MM.1S (cell line): ENCODE measurements around the gene MRPS30.
"Not testable (repeated sequence)": the region's sequence is repeated elsewhere in the genome, so short reads cannot be mapped to it uniquely, and the experiment has no call there.

Experiments used
- DNase-seq: peaks from one replicate; pipeline ENCODE4 v3.0.0-alpha.2; 2015
- H2AFZ ChIP-seq: fragments of 300-600 bp; sonication (generic); 2 replicates; pipeline ENCODE4 v1.6.0; 2016; ENCODE audit warnings: antibody characterized with exemption, low read length
- H3F3A ChIP-seq: fragments of 300-600 bp; sonication (generic); 2 replicates; pipeline ENCODE4 v1.6.1; 2016; ENCODE audit warnings: mild to moderate bottlenecking, antibody characterized with exemption, low read length, moderate library complexity, mixed read lengths; ENCODE audit not compliant: insufficient read depth
- H3K27ac ChIP-seq: fragments of 300-600 bp; sonication (generic); 2 replicates; pipeline ENCODE4 v1.5.1; 2016; ENCODE audit warnings: mild to moderate bottlenecking, low read length
- H3K27me3 ChIP-seq: fragments of 300-600 bp; sonication (generic); replicated peaks from 2 replicates; pipeline ENCODE4 v1.6.0; 2016; ENCODE audit warnings: low read length; ENCODE audit not compliant: insufficient read depth
- H3K36me3 ChIP-seq: fragments of 300-600 bp; sonication (generic); replicated peaks from 2 replicates; pipeline ENCODE4 v1.6.1; 2016; ENCODE audit warnings: mild to moderate bottlenecking, low read length, mixed read lengths; ENCODE audit not compliant: insufficient read depth
- H3K4me1 ChIP-seq: fragments of 300-600 bp; sonication (generic); 2 replicates; pipeline ENCODE4 v1.6.1; 2016; ENCODE audit warnings: low read length, mixed read lengths
- H3K4me2 ChIP-seq: fragments of 300-600 bp; sonication (generic); 2 replicates; pipeline ENCODE4 v1.6.0; 2016; ENCODE audit warnings: low read depth, low read length
- H3K4me3 ChIP-seq: fragments of 300-600 bp; sonication (generic); 2 replicates; pipeline ENCODE4 v1.5.1; 2016; ENCODE audit warnings: low read length, mixed read lengths
- H3K79me2 ChIP-seq: fragments of 300-600 bp; sonication (generic); 2 replicates; pipeline ENCODE4 v1.6.1; 2016; ENCODE audit warnings: mixed run types, low read length, mixed read lengths
- H3K9ac ChIP-seq: fragments of 300-600 bp; sonication (generic); 2 replicates; pipeline ENCODE4 v1.6.1; 2016; ENCODE audit warnings: low read length, mixed read lengths
- H3K9me2 ChIP-seq: fragments of 300-600 bp; sonication (generic); replicated peaks from 2 replicates; pipeline ENCODE4 v1.6.1; 2016; ENCODE audit warnings: mild to moderate bottlenecking, low read length, mixed read lengths; ENCODE audit not compliant: insufficient read depth
- H3K9me3 ChIP-seq: fragments of 300-600 bp; sonication (generic); replicated peaks from 2 replicates; pipeline ENCODE4 v1.6.1; 2016; ENCODE audit warnings: mild to moderate bottlenecking, low read length, mixed read lengths; ENCODE audit not compliant: insufficient read depth
- H4K20me1 ChIP-seq: fragments of 300-600 bp; sonication (generic); 2 replicates; pipeline ENCODE4 v1.6.1; 2016; ENCODE audit warnings: mild to moderate bottlenecking, low read length, moderate library complexity, mixed read lengths; ENCODE audit not compliant: insufficient read depth
- CTCF ChIP-seq: fragments of 300-600 bp; sonication (generic); IDR thresholded peaks from 2 replicates; pipeline ENCODE4 v1.5.1; 2016; ENCODE audit warnings: antibody characterized with exemption, low read length, mixed read lengths
- EZH2 ChIP-seq: fragments of 300-600 bp; sonication (generic); optimal IDR thresholded peaks from 2 replicates; pipeline ENCODE3; 2017; ENCODE audit warnings: low read depth, mild to moderate bottlenecking, antibody characterized with exemption, low read length, mixed read lengths
- EZH2phosphoT487 ChIP-seq: fragments of 300-600 bp; sonication (generic); IDR thresholded peaks from 2 replicates; pipeline ENCODE4 v1.6.1; 2018; ENCODE audit warnings: antibody characterized with exemption, low read length

The MRPS30 gene

GRCh38 chr5:44814761-44815160 is 6.0 kb downstream of the MRPS30 start:
- H3K9ac ChIP-seq: no peak overlapping the region
- H3K79me2 ChIP-seq: peaks cover 59% of the 10 kb centered on the region

GRCh38 chr5:44821164-44821563 is 12.4 kb downstream of the MRPS30 start:
- Histone ChIP-seq H2AFZ (no peak overlapping the region), H3K27me3 (no peaks in the 10 kb centered on the region), H3K9me2 (no peaks in the 10 kb centered on the region), H3K27ac (no peak overlapping the region), H3F3A (no peaks in the 10 kb centered on the region), H3K9ac (no peak overlapping the region), H3K36me3 (peaks cover 20% of the 10 kb centered on the region), H3K9me3 (no peaks in the 10 kb centered on the region), H3K4me3 (no peak overlapping the region), H4K20me1 (no peaks in the 10 kb centered on the region), H3K4me2 (no peak overlapping the region), H3K79me2 (0 out of 2 replicates have a peak, but pooled peaks cover 2% of the 10 kb centered on the region), H3K4me1 (no peaks in the 10 kb centered on the region)
- DNase-seq: no peak
- TF ChIP-seq EZH2 (no peak), EZH2phosphoT487 (no peak), CTCF (no peak)

More at GRCh38 chr5:44814761-44815160, 6.0 kb downstream of the MRPS30 start:
- no peaks in the 10 kb centered on the region for H3F3A ChIP-seq
- no peak overlapping the region for H3K4me2 ChIP-seq
- 0 out of 2 replicates have a peak, but pooled peaks cover 9% of the 10 kb centered on the region for H3K4me1 ChIP-seq
- no peak overlapping the region for H3K27ac ChIP-seq
- TF ChIP-seq EZH2phosphoT487 (no peak), CTCF (no peak), EZH2 (no peak)
- H3K9me2 ChIP-seq: no peaks in the 10 kb centered on the region
- H4K20me1 ChIP-seq: no peaks in the 10 kb centered on the region
- H3K36me3 ChIP-seq: peaks cover 47% of the 10 kb centered on the region
- H3K27me3 ChIP-seq: no peaks in the 10 kb centered on the region
- no peak overlapping the region for H3K4me3 ChIP-seq
- no peak for DNase-seq
- no peak overlapping the region for H2AFZ ChIP-seq
- H3K9me3 ChIP-seq: no peaks in the 10 kb centered on the region

GRCh38 chr5:44824662-44825061 is 15.9 kb downstream of the MRPS30 start:
- not testable (repeated sequence) for H3K4me2 ChIP-seq, H3K27ac ChIP-seq, DNase-seq, H3K27me3 ChIP-seq, H3K9me3 ChIP-seq, H3K9ac ChIP-seq, H3K79me2 ChIP-seq, H3F3A ChIP-seq, H3K4me3 ChIP-seq, H4K20me1 ChIP-seq, H3K4me1 ChIP-seq, H3K9me2 ChIP-seq, H2AFZ ChIP-seq, H3K36me3 ChIP-seq

DNA sequence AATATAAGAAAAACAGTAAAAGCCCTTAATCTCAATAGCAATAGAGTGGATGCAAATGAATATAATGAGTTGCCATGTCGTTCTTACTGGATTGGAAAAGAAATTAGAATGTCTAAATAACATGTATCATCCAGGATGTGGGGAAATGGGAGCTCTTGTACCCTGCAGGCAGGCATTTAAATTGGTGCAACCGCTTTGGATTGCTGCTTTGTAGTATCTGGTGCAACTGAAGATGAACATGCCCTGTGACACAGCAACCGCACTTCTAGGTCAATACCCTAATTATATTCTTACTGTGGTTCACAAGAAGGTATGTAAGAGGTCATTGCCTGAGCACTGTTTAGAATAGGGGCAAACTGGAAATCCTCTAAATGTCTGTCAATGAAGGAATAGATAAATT is 18.9 kb downstream of the MRPS30 start:
- H3K9me3 ChIP-seq: no peaks in the 10 kb centered on the region
- H3K79me2 ChIP-seq: no peaks in the 10 kb centered on the region
- no peaks in the 10 kb centered on the region for H3K27me3 ChIP-seq
- H3K36me3 ChIP-seq: no peaks in the 10 kb centered on the region
- no peak overlapping the region for H3K27ac ChIP-seq
- DNase-seq: no peak
- TF ChIP-seq EZH2: no peak
- no peak for TF ChIP-seq EZH2phosphoT487
- no peak for TF ChIP-seq CTCF
- H4K20me1 ChIP-seq: no peaks in the 10 kb centered on the region
- H3K9me2 ChIP-seq: no peaks in the 10 kb centered on the region
- H3K4me3 ChIP-seq: no peak overlapping the region
- no peaks in the 10 kb centered on the region for H3K4me1 ChIP-seq
- no peaks in the 10 kb centered on the region for H3F3A ChIP-seq
- no peak overlapping the region for H3K9ac ChIP-seq
- no peak overlapping the region for H2AFZ ChIP-seq
- H3K4me2 ChIP-seq: no peak overlapping the region
